ENCODE results near the gene SNRNP48. TPM values are rescaled to one million over a fixed set of nuclear protein-coding genes. Genes with fewer than 3 reads are reported as not detected.

The SNRNP48 gene
- polyA plus RNA-seq, 2 of the 4 experiments (the other 2 are of a cell fraction), result 13.7 to 13.9 TPM

DNA sequence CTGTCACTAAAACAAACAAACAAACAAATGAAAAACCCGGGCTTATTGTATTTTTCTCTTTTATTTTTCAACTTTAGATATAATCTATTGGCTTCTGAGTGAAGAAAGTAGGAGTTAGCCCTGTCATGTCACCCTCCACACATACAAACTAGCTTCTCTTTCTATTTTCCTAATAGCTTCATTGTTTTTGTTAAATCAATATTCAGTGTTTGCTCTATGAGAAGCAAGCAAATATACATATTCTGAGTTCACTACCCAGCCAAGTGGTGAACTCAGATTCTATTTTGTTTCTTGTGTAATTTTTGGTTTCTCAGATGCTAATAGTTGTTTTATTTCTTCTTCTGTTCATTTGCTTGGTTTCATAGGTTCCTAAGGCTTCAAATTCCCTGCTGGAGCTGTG is 66.4 kb downstream of the SNRNP48 start (continued):
- TF ChIP-seq HEYL (CRISPR knock-in tag; IDR thresholded peaks at IDR 0.05) (no peak), POLR2AphosphoS2 (conservative IDR thresholded peaks at IDR 0.05; ENCODE audit: low read length) (no peak), HOXB5 (CRISPR knock-in tag; IDR thresholded peaks at IDR 0.05) (no peak), EP300 (IDR thresholded peaks at IDR 0.05) (no peak), EHMT2 (IDR thresholded peaks at IDR 0.05; ENCODE audit: low read depth) (no peak), PHF8 (IDR thresholded peaks at IDR 0.05; ENCODE audit: borderline replicate concordance, low read depth) (no peak)

DNA sequence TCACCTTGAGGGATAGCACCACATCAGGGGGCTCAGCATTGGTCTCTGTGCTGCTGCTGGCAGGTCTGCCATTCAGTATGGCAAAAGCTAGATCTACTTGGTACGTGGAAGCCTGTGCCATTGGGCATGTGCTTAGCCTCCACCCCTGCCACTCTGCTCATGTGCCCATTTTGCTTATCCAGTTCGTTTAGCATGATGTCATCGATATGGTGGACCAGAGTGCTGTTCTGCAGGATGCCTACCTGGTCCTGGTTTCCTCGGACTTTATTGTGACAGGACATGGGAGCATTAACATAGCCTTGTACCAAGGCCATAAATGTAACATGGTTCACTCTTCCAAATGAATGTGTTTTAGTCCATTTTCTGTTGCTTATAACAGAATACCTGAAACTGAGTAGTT is 68.5 kb downstream of the SNRNP48 start:
- ChIA-PET CTCF (no interaction called here), POLR2A (no interaction called here)
- Histone ChIP-seq H3K4me2 (no peak overlapping the region), H3K4me3 (no peak overlapping the region), H3K4me1 (no peaks in the 10 kb centered on the region), H3K27ac (no peak overlapping the region), H3K9me3 (no peaks in the 10 kb centered on the region)
- FAIRE-seq, result no peak
- WGBS (ENCODE audit: missing lambda C conversion rate), result 32% methylated on average over 4 of the region's 4 CpGs
- ATAC-seq, result no peak
- DNase-seq (ENCODE audit: low read depth in 1 of 2, low spot score in 1 of 2), result no peak
- TF ChIP-seq MAFK (IDR thresholded peaks at IDR 0.05; ENCODE audit: partially characterized antibody) (no peak), PHF8 (IDR thresholded peaks at IDR 0.05; ENCODE audit: borderline replicate concordance, low read depth) (no peak), CHD2 (IDR thresholded peaks at IDR 0.05; ENCODE audit: low read length, partially characterized antibody) (no peak), HOXB5 (CRISPR knock-in tag; IDR thresholded peaks at IDR 0.05) (no peak), JUNB (IDR thresholded peaks at IDR 0.05) (no peak), RARB (CRISPR knock-in tag; IDR thresholded peaks at IDR 0.05) (no peak), TFCP2L1 (CRISPR knock-in tag; IDR thresholded peaks at IDR 0.05) (no peak), CBX2 (IDR thresholded peaks at IDR 0.05; ENCODE audit: borderline replicate concordance, low read depth) (no peak), RCOR1 (IDR thresholded peaks at IDR 0.05; ENCODE audit: low read depth, low read length) (no peak), ESRRA (IDR thresholded peaks at IDR 0.05; ENCODE audit: borderline replicate concordance, low read length) (no peak)

DNA sequence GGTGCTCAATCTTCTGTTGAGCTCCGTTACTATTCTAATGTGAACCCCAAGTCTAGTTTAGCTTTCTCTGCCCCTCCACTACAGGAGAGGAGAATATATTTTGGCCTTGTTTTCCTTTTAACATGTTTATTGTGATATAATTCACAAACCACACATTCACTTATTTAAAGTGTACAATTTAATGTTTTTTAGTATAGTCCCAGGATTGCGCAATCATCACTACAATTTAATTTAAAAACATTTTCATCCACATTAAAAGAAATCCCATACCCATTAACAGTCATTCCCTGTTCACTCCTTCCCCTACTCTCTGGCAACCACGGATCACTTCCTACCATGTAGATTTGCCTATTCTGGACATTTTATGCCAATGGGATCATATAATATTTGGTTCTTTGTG is 71.4 kb downstream of the SNRNP48 start:
- CTCF ChIA-PET, result no interaction called here
- peak; percentile 93 for TF ChIP-seq CEBPB (IDR thresholded peaks at IDR 0.05)
- TF ChIP-seq, protein P1, sequence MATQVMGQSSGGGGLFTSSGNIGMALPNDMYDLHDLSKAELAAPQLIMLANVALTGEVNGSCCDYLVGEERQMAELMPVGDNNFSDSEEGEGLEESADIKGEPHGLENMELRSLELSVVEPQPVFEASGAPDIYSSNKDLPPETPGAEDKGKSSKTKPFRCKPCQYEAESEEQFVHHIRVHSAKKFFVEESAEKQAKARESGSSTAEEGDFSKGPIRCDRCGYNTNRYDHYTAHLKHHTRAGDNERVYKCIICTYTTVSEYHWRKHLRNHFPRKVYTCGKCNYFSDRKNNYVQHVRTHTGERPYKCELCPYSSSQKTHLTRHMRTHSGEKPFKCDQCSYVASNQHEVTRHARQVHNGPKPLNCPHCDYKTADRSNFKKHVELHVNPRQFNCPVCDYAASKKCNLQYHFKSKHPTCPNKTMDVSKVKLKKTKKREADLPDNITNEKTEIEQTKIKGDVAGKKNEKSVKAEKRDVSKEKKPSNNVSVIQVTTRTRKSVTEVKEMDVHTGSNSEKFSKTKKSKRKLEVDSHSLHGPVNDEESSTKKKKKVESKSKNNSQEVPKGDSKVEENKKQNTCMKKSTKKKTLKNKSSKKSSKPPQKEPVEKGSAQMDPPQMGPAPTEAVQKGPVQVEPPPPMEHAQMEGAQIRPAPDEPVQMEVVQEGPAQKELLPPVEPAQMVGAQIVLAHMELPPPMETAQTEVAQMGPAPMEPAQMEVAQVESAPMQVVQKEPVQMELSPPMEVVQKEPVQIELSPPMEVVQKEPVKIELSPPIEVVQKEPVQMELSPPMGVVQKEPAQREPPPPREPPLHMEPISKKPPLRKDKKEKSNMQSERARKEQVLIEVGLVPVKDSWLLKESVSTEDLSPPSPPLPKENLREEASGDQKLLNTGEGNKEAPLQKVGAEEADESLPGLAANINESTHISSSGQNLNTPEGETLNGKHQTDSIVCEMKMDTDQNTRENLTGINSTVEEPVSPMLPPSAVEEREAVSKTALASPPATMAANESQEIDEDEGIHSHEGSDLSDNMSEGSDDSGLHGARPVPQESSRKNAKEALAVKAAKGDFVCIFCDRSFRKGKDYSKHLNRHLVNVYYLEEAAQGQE (IDR thresholded peaks at IDR 0.05), result no peak
- Histone ChIP-seq H3K9me3 (no peaks in the 10 kb centered on the region), H3K27ac (no peak overlapping the region), H3K4me1 (no peaks in the 10 kb centered on the region), H3K4me3 (no peak overlapping the region), H3K4me2 (no peak overlapping the region)
- POLR2A ChIA-PET, result no interaction called here
- no peak for ATAC-seq
- 67% methylated on average over 3 of the region's 3 CpGs for WGBS (ENCODE audit: missing lambda C conversion rate)
- FAIRE-seq, result no peak
- DNase-seq (ENCODE audit: low read depth in 1 of 2, low spot score in 1 of 2), result no peak

Other genes starting within 250 kb of the SNRNP48 start
- gene CAGE1, start 200.5 kb upstream of the SNRNP48 start, polyA plus RNA-seq (2011; rRNA removed), result 0.12 TPM in 1 of 2 replicates, not detected in the other
- gene CAGE1, start 200.5 kb upstream of the SNRNP48 start, polyA plus RNA-seq (2017; fragmentation: RNase III; extraction: RNeasy Plus Mini Kit Qiagen cat#74134 plus additional on column Dnase treatment), result 0.09 to 0.16 TPM in 2 of 3 replicates, not detected in the other
- gene RIOK1, start 200.4 kb upstream of the SNRNP48 start, polyA plus RNA-seq (2011; rRNA removed), result 20.4 and 24.6 TPM in 2 replicates
- 16.1 to 19.7 TPM (median 16.1 TPM) in 3 replicates for gene RIOK1, start 200.4 kb upstream of the SNRNP48 start, polyA plus RNA-seq (2017; fragmentation: RNase III; extraction: RNeasy Plus Mini Kit Qiagen cat#74134 plus additional on column Dnase treatment)
- 34.1 and 45.4 TPM in 2 replicates for gene DSP, start 48.5 kb upstream of the SNRNP48 start, polyA plus RNA-seq (2011; rRNA removed)
- gene DSP, start 48.5 kb upstream of the SNRNP48 start, polyA plus RNA-seq (2017; fragmentation: RNase III; extraction: RNeasy Plus Mini Kit Qiagen cat#74134 plus additional on column Dnase treatment), result 12.9 to 15.2 TPM (median 14.1 TPM) in 3 replicates
- gene BMP6, start 135.9 kb downstream of the SNRNP48 start, polyA plus RNA-seq (2011; rRNA removed), result 23.0 and 26.5 TPM in 2 replicates
- 3.0 to 8.4 TPM (median 4.5 TPM) in 3 replicates for gene BMP6, start 135.9 kb downstream of the SNRNP48 start, polyA plus RNA-seq (2017; fragmentation: RNase III; extraction: RNeasy Plus Mini Kit Qiagen cat#74134 plus additional on column Dnase treatment)